GM10847 (cell line): Measurements from ENCODE around the gene PXMP4.

Experiments
- POLR2A ChIP-seq: IDR thresholded peaks from 2 replicates; pipeline ENCODE4 v1.6.1; 2011; ENCODE audit not compliant: insufficient read length; ENCODE audit errors: extremely low read depth

PXMP4 gene

GRCh38 chr20:33693741-33694638 is 26.1 kb downstream of the PXMP4 start:
- no peak for TF ChIP-seq POLR2A

GRCh38 chr20:33693289-33693688 is 26.8 kb downstream of the PXMP4 start:
- TF ChIP-seq POLR2A = no peak

GRCh38 chr20:33689973-33690372 is 30.1 kb downstream of the PXMP4 start:
- TF ChIP-seq POLR2A = no peak

GRCh38 chr20:33689493-33689892 is 30.6 kb downstream of the PXMP4 start:
- no peak for TF ChIP-seq POLR2A

GRCh38 chr20:33688938-33689424 is 31.1 kb downstream of the PXMP4 start:
- TF ChIP-seq POLR2A = no peak

- TF ChIP-seq POLR2A = no peak
These were observed 31.8 kb downstream of the PXMP4 start for GRCh38 chr20:33687993-33688937.

GRCh38 chr20:33687370-33687915 is 32.7 kb downstream of the PXMP4 start:
- TF ChIP-seq POLR2A = no peak

GRCh38 chr20:33686984-33687366 is 33.1 kb downstream of the PXMP4 start:
- no peak for TF ChIP-seq POLR2A

- peak; percentile 43 for TF ChIP-seq POLR2A
These were observed 33.8 kb downstream of the PXMP4 start, which contains the start of gene E2F1 for GRCh38 chr20:33686100-33686983. TSS of gene E2F1 (minus strand) at chr20:33686385. CDS start at chr20:33686264, 121 bp downstream.

GRCh38 chr20:33685328-33686099 is 34.6 kb downstream of the PXMP4 start:
- peak; percentile 40 for TF ChIP-seq POLR2A

- TF ChIP-seq POLR2A = no peak
These were observed 35.4 kb downstream of the PXMP4 start for GRCh38 chr20:33684533-33685327.

- no peak for TF ChIP-seq POLR2A
These were observed 38.3 kb downstream of the PXMP4 start for GRCh38 chr20:33681728-33682353.
